Measurements from ENCODE around the gene SALL1. TPM values are rescaled to one million over a fixed set of nuclear protein-coding genes. Genes with fewer than 3 reads are reported as not detected.
A peak's percentile ranks its signal among the peaks of the same experiment; 100 is the strongest.

The SALL1 gene
- total RNA-seq, 2 donors from 2014 or later: 0.29 to 4.6 TPM

GRCh38 chr16:51147776-51148677, 3.0 kb downstream of the SALL1 start:
- intact Hi-C loops (cut with DNase I): loop anchor here in 1 of 2 donors (5.0 kb wide), 1 partner anchor 614 kb away; no protein-coding TSS in a partner anchor
- ATAC-seq: no peak
- no peak for DNase-seq

- ATAC-seq (no peak), DNase-seq (no peak)
- intact Hi-C loops (cut with DNase I): loop anchor here in 1 of 2 donors (5.0 kb wide), 1 partner anchor 616 kb away; no protein-coding TSS in a partner anchor
Observed at GRCh38 chr16:51146256-51146924, 4.7 kb downstream of the SALL1 start.

GRCh38 chr16:51144203-51144602, 6.9 kb downstream of the SALL1 start:
- ATAC-seq (no peak), DNase-seq (no peak)
- intact Hi-C loops (cut with DNase I): no loop called here

GRCh38 chr16:51143196-51143977, 7.7 kb downstream of the SALL1 start:
- intact Hi-C loops (cut with DNase I): no loop called here
- ATAC-seq (no peak), DNase-seq (no peak)

GRCh38 chr16:51141541-51141940, 9.5 kb downstream of the SALL1 start:
- ATAC-seq (no peak), DNase-seq (no peak)
- intact Hi-C loops (cut with DNase I): no loop called here

- no peak for ATAC-seq
- intact Hi-C loops (cut with DNase I): no loop called here
- DNase-seq: no peak
Observed at GRCh38 chr16:51141106-51141505, 10.0 kb downstream of the SALL1 start.

- ATAC-seq (no peak), DNase-seq (no peak)
- intact Hi-C loops (cut with DNase I): no loop called here
Observed at GRCh38 chr16:51140112-51140511, 11.0 kb downstream of the SALL1 start.

- DNase-seq (no peak), ATAC-seq (no peak)
- intact Hi-C loops (cut with DNase I): no loop called here
Observed at GRCh38 chr16:51139568-51139967, 11.5 kb downstream of the SALL1 start.

- intact Hi-C loops (cut with DNase I): no loop called here
- ATAC-seq (no peak), DNase-seq (no peak)
Observed at GRCh38 chr16:51138178-51138577, 12.9 kb downstream of the SALL1 start.

GRCh38 chr16:51137097-51137496, 14.0 kb downstream of the SALL1 start:
- intact Hi-C loops (cut with DNase I): no loop called here
- no peak for ATAC-seq
- DNase-seq: peak; percentile 72

GRCh38 chr16:51134876-51135275, 16.2 kb downstream of the SALL1 start:
- ATAC-seq (no peak), DNase-seq (no peak)
- intact Hi-C loops (cut with DNase I): no loop called here

- intact Hi-C loops (cut with DNase I): no loop called here
- ATAC-seq (peak in 1 of 2 donors; percentile 42), DNase-seq (peak; percentile 61)
Observed at GRCh38 chr16:51134269-51134812, 16.7 kb downstream of the SALL1 start.

- DNase-seq (no peak), ATAC-seq (no peak)
- intact Hi-C loops (cut with DNase I): no loop called here
Observed at GRCh38 chr16:51133688-51134087, 17.4 kb downstream of the SALL1 start.

GRCh38 chr16:51133183-51133582, 17.9 kb downstream of the SALL1 start:
- ATAC-seq (no peak), DNase-seq (peak; percentile 56)
- intact Hi-C loops (cut with DNase I): no loop called here

- no peak for DNase-seq
- intact Hi-C loops (cut with DNase I): no loop called here
- no peak for ATAC-seq
Observed at GRCh38 chr16:51132490-51133115, 18.5 kb downstream of the SALL1 start.

GRCh38 chr16:51131619-51132018, 19.5 kb downstream of the SALL1 start:
- DNase-seq (no peak), ATAC-seq (peak in 1 of 2 donors; percentile 27)
- intact Hi-C loops (cut with DNase I): no loop called here

GRCh38 chr16:51129105-51129504, 22.0 kb downstream of the SALL1 start:
- DNase-seq (no peak), ATAC-seq (no peak)
- intact Hi-C loops (cut with DNase I): no loop called here

GRCh38 chr16:51125992-51126391, 25.1 kb downstream of the SALL1 start:
- DNase-seq: no peak
- intact Hi-C loops (cut with DNase I): no loop called here
- ATAC-seq: no peak

- no peak for ATAC-seq
- intact Hi-C loops (cut with DNase I): no loop called here
- DNase-seq: no peak
Observed at GRCh38 chr16:51124896-51125295, 26.2 kb downstream of the SALL1 start.
